HEK293 (cell line): ENCODE data around the gene FTHL17.

Experiments used
- HOXA7 ChIP-seq: sonication (generic); formaldehyde crosslinking; IDR thresholded peaks from 2 replicates; pipeline ENCODE4 v1.8.1; 2022; ENCODE audit warnings: missing genetic modification reagents, borderline replicate concordance
- TCF7L2 ChIP-seq: IDR thresholded peaks from 2 replicates; pipeline ENCODE4 v1.6.1; 2011; ENCODE audit warnings: low read depth, mild to moderate bottlenecking, inconsistent platforms, low read length, moderate library complexity, borderline replicate concordance
- ZBTB1 ChIP-seq: fragments of 450-650 bp; formaldehyde crosslinking; IDR thresholded peaks from 2 replicates; pipeline ENCODE4 v1.5.1; 2016; ENCODE audit warnings: missing biosample characterization, missing genetic modification characterization
- ZNF223 ChIP-seq: fragments of 450-650 bp; formaldehyde crosslinking; IDR thresholded peaks from 2 replicates; pipeline ENCODE4 v1.5.1; 2016; ENCODE audit warnings: missing biosample characterization, missing genetic modification characterization
- ZNF391 ChIP-seq: fragments of 450-650 bp; formaldehyde crosslinking; IDR thresholded peaks from 2 replicates; pipeline ENCODE4 v1.5.1; 2016; ENCODE audit warnings: low read depth, missing biosample characterization, missing genetic modification characterization, borderline replicate concordance
- ZNF423 ChIP-seq: fragments of 450-650 bp; formaldehyde crosslinking; IDR thresholded peaks from 2 replicates; pipeline ENCODE4 v1.5.1; 2016; ENCODE audit warnings: missing biosample characterization, missing genetic modification characterization
- ZNF76 ChIP-seq: fragments of 450-650 bp; formaldehyde crosslinking; IDR thresholded peaks from 2 replicates; pipeline ENCODE4; 2016; ENCODE audit warnings: low read depth, missing biosample characterization, missing genetic modification characterization, borderline replicate concordance
- ZNF768 ChIP-seq: fragments of 450-650 bp; formaldehyde crosslinking; IDR thresholded peaks from 2 replicates; pipeline ENCODE4 v1.5.1; 2018; ENCODE audit warnings: missing biosample characterization, mild to moderate bottlenecking, missing genetic modification characterization
- TF ChIP-seq, protein P1 (sequence below): fragments of 450-650 bp; formaldehyde crosslinking; IDR thresholded peaks from 2 replicates; pipeline ENCODE4 v1.5.1; 2016; ENCODE audit warnings: missing biosample characterization, missing genetic modification characterization
- TF ChIP-seq, protein P2 (sequence below): IDR thresholded peaks from 2 replicates; pipeline ENCODE4 v1.6.1; 2011; ENCODE audit warnings: mild to moderate bottlenecking, low read depth, low read length, borderline replicate concordance
- TF ChIP-seq, protein P3 (sequence below): fragments of 450-650 bp; formaldehyde crosslinking; IDR thresholded peaks from 2 replicates; pipeline ENCODE4 v1.5.1; 2016; ENCODE audit warnings: missing biosample characterization, missing genetic modification characterization
- TF ChIP-seq, protein P4 (sequence below): fragments of 450-650 bp; formaldehyde crosslinking; IDR thresholded peaks from 2 replicates; pipeline ENCODE4 v1.5.0; 2017; ENCODE audit warnings: missing biosample characterization, missing genetic modification characterization, borderline replicate concordance
- TF ChIP-seq, protein P5 (sequence below): fragments of 450-650 bp; formaldehyde crosslinking; IDR thresholded peaks from 2 replicates; pipeline ENCODE4 v1.5.1; 2016; ENCODE audit warnings: missing biosample characterization, missing genetic modification characterization

DNA sequence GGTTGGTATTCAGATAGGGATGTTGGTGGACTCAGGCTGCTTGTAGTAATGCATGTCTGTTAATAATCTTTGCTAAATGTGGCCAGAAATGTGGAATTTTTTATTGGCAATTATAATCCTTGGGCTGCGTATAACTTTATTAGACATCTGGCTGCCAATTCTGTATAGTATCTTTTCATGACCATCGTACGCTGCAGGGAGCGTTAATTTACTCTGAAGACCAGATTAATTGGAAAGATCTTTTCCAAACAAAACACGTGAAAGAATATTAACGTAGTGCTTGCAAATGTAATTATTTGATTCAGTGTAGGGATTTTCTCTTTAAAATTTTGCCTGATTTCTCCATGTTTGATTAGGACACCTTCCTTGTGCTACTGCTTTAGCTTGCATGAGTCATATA, 38.8 kb upstream of the FTHL17 start:
- TF ChIP-seq, protein P1, sequence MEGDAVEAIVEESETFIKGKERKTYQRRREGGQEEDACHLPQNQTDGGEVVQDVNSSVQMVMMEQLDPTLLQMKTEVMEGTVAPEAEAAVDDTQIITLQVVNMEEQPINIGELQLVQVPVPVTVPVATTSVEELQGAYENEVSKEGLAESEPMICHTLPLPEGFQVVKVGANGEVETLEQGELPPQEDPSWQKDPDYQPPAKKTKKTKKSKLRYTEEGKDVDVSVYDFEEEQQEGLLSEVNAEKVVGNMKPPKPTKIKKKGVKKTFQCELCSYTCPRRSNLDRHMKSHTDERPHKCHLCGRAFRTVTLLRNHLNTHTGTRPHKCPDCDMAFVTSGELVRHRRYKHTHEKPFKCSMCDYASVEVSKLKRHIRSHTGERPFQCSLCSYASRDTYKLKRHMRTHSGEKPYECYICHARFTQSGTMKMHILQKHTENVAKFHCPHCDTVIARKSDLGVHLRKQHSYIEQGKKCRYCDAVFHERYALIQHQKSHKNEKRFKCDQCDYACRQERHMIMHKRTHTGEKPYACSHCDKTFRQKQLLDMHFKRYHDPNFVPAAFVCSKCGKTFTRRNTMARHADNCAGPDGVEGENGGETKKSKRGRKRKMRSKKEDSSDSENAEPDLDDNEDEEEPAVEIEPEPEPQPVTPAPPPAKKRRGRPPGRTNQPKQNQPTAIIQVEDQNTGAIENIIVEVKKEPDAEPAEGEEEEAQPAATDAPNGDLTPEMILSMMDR, result no peak
- TF ChIP-seq, protein P2, sequence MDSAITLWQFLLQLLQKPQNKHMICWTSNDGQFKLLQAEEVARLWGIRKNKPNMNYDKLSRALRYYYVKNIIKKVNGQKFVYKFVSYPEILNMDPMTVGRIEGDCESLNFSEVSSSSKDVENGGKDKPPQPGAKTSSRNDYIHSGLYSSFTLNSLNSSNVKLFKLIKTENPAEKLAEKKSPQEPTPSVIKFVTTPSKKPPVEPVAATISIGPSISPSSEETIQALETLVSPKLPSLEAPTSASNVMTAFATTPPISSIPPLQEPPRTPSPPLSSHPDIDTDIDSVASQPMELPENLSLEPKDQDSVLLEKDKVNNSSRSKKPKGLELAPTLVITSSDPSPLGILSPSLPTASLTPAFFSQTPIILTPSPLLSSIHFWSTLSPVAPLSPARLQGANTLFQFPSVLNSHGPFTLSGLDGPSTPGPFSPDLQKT, result no peak
- TF ChIP-seq ZNF423 (tag by site-specific recombination) (no peak), ZBTB1 (tag by site-specific recombination) (no peak), ZNF768 (tag by site-specific recombination) (no peak), ZNF391 (tag by site-specific recombination) (no peak), TCF7L2 (no peak), HOXA7 (CRISPR knock-in tag) (no peak), ZNF76 (tag by site-specific recombination) (no peak), ZNF223 (tag by site-specific recombination) (no peak)
- TF ChIP-seq, protein P3, sequence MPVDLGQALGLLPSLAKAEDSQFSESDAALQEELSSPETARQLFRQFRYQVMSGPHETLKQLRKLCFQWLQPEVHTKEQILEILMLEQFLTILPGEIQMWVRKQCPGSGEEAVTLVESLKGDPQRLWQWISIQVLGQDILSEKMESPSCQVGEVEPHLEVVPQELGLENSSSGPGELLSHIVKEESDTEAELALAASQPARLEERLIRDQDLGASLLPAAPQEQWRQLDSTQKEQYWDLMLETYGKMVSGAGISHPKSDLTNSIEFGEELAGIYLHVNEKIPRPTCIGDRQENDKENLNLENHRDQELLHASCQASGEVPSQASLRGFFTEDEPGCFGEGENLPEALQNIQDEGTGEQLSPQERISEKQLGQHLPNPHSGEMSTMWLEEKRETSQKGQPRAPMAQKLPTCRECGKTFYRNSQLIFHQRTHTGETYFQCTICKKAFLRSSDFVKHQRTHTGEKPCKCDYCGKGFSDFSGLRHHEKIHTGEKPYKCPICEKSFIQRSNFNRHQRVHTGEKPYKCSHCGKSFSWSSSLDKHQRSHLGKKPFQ (tag by site-specific recombination), result no peak
- TF ChIP-seq, protein P4, sequence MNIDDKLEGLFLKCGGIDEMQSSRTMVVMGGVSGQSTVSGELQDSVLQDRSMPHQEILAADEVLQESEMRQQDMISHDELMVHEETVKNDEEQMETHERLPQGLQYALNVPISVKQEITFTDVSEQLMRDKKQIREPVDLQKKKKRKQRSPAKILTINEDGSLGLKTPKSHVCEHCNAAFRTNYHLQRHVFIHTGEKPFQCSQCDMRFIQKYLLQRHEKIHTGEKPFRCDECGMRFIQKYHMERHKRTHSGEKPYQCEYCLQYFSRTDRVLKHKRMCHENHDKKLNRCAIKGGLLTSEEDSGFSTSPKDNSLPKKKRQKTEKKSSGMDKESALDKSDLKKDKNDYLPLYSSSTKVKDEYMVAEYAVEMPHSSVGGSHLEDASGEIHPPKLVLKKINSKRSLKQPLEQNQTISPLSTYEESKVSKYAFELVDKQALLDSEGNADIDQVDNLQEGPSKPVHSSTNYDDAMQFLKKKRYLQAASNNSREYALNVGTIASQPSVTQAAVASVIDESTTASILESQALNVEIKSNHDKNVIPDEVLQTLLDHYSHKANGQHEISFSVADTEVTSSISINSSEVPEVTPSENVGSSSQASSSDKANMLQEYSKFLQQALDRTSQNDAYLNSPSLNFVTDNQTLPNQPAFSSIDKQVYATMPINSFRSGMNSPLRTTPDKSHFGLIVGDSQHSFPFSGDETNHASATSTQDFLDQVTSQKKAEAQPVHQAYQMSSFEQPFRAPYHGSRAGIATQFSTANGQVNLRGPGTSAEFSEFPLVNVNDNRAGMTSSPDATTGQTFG (tag by site-specific recombination), result no peak
- TF ChIP-seq, protein P5, sequence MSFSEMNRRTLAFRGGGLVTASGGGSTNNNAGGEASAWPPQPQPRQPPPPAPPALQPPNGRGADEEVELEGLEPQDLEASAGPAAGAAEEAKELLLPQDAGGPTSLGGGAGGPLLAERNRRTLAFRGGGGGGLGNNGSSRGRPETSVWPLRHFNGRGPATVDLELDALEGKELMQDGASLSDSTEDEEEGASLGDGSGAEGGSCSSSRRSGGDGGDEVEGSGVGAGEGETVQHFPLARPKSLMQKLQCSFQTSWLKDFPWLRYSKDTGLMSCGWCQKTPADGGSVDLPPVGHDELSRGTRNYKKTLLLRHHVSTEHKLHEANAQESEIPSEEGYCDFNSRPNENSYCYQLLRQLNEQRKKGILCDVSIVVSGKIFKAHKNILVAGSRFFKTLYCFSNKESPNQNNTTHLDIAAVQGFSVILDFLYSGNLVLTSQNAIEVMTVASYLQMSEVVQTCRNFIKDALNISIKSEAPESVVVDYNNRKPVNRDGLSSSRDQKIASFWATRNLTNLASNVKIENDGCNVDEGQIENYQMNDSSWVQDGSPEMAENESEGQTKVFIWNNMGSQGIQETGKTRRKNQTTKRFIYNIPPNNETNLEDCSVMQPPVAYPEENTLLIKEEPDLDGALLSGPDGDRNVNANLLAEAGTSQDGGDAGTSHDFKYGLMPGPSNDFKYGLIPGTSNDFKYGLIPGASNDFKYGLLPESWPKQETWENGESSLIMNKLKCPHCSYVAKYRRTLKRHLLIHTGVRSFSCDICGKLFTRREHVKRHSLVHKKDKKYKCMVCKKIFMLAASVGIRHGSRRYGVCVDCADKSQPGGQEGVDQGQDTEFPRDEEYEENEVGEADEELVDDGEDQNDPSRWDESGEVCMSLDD (tag by site-specific recombination), result no peak
